Activated effector memory CD4-positive, alpha-beta T cell treated with anti-CD3 and anti-CD28 coated beads, Interleukin-2, amount 50 U/mL, for 16 hours (primary cell): ENCODE data around the gene ALAS2.
A peak's percentile ranks its signal among the peaks of the same experiment; 100 is the strongest.
"Not testable (repeated sequence)": the region's sequence is repeated elsewhere in the genome, so short reads cannot be mapped to it uniquely, and the experiment has no call there.

ENCODE experiments used
- DNase-seq: peaks from one replicate; pipeline ENCODE4 v3.0.0-alpha.2; 2020

The ALAS2 gene

DNA sequence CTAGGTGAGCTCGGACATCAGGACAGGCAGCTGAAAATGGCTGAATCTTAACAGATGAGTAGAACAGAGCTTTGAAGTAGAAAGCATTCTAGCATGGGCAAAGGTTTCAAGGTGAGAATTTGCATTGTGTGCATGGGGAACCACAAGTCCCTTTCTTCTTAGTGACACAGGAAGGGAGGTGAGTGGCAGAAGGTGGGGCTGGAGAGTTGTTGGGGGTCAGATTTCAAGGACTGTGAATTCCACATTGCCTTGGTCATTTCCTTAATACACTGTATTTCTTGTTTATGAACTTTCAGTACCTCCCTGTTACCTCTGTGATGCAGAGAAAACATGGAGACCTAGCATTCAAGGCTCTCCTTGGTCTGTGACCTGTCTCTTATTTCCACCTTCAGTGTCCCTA, 26.5 kb downstream of the ALAS2 start:
- no peak for DNase-seq

GRCh38 chrX:54999717-55000598, 30.8 kb downstream of the ALAS2 start, which contains the start of gene APEX2:
Gene APEX2, plus strand, starts transcription at chrX:55000363. Its CDS starts 60 bp downstream, at chrX:55000423.
- DNase-seq, result peak; percentile 96

- no peak for DNase-seq
Measured at GRCh38 chrX:54995621-54996020, 35.2 kb downstream of the ALAS2 start.

DNA sequence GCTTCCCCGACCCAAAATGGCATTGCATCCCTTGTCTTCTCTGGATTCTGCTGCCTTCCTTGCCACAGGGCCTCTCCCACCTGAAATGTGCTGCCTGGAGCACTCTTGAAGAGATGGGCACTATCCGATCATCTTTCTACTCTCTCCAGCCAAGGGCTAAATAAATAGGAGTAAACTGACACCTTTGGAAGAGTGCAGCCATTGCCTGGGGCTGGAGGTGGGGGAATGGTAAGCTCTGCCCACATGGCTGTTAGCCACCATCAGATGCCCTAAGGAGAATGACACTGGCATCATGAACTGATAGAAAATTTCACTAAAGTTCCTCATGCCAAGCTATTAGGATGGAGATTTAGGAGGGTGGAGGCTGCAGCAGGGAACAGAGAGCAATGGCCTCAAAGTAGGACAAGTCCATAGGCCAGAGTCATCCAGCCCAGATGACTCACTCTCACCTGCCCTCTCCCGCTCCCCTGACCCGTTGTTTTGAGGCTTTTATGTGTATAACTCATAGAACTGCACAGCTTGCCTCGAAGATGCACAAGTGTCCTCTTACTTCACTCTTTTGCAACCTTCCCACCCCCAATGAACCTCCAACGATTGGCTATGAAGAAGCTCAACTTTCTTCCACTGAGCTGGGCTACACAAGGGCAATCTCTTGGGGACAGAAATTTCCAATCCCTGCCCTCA, 36.0 kb downstream of the ALAS2 start:
- DNase-seq, result no peak

GRCh38 chrX:54994099-54994498, 36.7 kb downstream of the ALAS2 start, which contains the start of gene PFKFB1:
Gene PFKFB1, minus strand, starts transcription at chrX:54994188. Its CDS starts 181 bp downstream, at chrX:54994007.
- no peak for DNase-seq

DNA sequence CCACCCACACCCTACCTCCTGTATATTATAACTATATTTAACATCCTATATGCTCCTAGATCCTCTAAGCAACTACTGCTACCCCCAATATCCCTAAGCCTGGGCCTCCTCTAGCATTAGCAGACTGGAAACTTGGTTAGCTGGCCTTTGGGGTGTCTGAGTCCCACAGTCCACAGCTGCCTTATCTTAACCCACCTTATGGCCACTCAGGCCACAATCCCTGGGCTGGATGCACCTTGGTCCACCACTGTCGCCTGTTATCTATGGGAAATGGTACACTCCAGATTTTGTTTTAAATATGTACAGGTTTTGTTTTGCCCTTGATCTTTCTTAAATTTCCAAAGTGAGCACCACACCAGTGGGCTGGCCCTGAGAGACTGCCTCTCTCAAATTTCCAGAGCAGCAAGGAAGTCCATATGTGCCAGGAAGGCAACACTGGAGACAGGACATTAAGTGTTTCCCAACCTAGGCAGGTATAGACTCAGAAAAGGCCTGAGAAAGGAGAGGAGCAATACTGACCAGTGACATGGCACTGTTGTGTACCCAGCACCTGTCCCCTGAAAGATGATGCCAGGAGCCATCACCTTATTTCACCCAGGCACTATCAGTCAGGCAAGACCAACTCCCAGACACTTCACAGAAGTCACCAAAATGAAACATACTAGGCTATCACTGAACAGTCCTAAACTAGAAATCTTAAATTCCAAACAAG, 37.7 kb downstream of the ALAS2 start:
- no peak for DNase-seq

DNA sequence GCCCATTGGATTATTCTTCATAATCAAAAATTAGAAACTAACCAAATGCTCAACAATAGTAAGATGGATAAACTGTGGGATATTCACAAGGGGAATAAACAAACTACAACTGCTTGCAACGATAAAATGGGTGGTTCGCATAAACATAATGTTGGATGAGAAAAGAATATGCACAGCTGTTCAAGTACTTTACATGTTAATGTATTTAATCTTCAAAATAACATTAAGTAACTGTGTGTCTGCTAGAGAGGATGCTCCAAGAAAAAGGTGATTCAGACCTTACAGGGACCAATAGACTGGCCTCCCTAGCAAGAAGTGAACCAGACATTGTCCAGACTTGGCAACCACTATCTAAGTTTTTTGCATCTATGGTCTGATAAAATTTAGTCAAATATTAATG, 39.1 kb downstream of the ALAS2 start:
- DNase-seq, result no peak

DNA sequence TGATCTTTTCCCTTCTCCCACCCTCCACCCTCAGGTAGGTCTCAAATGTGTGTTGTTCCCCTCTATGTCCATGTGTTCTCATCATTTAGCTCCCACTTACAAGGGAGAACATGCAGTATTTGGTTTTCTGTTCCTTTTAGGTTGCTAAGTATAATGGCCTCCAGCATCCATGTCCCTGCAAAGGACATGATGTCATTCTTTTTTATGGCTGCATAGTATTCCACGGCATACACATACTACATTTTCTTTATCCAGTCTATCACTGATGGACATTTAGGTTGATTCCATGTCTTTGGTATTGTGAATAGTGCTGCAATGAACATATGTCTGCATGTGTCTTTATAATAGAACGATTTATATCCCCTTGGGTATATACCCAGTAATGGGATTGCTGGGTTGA, 47.5 kb downstream of the ALAS2 start:
- not testable (repeated sequence) for DNase-seq

GRCh38 chrX:54980334-54980733, 50.4 kb downstream of the ALAS2 start:
- no peak for DNase-seq

DNA sequence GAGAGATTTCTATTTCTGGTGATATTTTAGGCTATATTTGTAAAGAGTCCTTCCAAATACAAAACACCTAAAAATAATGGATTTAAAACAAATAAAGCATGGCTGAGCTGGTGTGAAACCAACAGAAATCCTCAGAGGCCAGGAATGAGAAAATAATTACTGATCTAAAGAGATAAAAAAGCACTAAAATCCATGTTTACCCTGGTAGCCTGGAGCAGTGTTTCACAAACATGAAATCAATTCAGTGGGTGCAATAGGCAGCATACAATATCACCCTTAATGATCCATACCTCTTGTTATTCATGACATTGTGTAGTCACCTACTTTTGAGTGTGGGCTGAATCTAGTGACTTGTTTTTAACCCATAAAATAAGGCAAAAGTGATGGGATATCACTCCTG, 51.3 kb downstream of the ALAS2 start:
- no peak for DNase-seq

- DNase-seq, result no peak
Measured at GRCh38 chrX:54978448-54978847, 52.3 kb downstream of the ALAS2 start.

DNA sequence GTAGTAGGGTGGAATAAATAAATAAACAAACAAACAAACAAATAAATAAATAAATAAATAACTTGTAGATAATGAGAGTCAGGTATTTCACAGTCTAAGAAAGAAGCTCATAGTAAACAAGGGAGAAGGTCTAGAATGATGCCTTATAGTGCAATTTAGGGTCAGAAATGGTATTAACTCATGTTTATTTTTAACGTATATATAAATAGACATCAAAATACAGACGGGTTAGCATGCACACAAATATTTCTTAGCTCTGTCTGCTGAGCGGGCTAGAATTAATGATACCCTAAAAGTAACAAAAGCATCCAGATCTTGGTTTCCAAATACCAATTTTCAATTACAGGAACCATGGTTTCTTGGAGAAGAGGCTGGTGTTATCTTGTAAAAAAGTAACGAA, 53.4 kb downstream of the ALAS2 start:
- no peak for DNase-seq

DNA sequence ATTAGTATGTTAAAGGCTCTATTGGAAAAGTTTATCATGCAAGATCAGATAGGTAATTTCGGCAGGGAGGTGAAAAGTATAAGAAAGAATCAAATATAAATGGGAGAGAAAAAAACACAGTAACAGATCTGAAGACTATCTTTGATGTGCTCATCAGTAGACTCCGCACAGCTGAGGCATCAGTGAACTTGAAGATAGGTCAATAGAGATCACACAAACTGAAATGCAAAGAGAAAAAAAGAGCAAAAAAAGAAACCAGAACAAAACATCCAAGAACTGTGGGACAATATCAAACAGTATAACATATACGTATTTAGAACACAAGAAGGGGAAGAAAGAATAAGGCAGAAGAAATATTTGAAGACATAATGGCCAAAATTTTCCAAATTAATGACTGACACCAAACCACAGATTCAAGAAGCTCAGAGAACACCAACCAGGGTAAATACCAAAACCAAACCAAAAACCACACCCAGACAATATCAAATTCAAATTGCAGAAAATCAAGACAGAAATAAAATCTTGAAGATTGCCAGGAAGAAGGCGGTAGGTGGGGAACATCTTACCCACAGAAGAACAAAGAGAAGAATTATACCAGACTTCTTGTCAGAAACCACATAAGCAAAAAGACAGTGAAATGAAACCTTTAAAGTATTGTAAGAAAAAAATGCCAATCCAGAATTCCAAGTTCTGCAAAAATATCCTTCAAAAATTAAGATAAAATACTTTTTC, 65.8 kb downstream of the ALAS2 start:
- DNase-seq, result no peak

DNA sequence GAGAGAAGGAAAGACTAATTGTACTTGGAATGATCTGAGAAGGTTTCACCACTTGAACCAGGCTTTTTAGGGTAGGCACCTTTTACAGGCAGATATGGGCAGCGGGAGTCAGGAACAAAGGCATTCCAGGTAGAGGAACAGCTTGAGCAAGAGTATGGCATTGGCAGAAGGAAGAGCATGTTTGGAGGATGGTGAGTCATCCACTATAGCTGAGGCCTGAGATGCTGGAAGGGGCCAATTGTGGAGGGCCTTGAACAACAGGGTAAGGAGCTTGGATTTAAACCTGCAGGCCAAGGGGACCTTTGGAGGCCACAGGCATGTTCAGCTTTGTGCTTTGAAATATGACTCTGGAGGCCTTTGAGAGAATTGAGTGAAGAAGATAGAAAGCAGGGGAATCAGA, 69.0 kb downstream of the ALAS2 start:
- DNase-seq, result no peak
